Stimulated activated CD8-positive, alpha-beta memory T cell treated with anti-CD3 and anti-CD28 coated beads, Interleukin-4, amount 100 ng/mL, for 24 hours (primary cell): Measurements from ENCODE around the gene SERF2.
"Not testable (repeated sequence)": the region's sequence is repeated elsewhere in the genome, so short reads cannot be mapped to it uniquely, and the experiment has no call there.

Experiments
- DNase-seq: peaks from one replicate; pipeline ENCODE4 v3.0.0-alpha.2; 2020; ENCODE audit warnings: low read depth

The SERF2 gene

GRCh38 chr15:43794269-43795037 lies 2.3 kb downstream of the SERF2 start:
- no peak for DNase-seq

DNA sequence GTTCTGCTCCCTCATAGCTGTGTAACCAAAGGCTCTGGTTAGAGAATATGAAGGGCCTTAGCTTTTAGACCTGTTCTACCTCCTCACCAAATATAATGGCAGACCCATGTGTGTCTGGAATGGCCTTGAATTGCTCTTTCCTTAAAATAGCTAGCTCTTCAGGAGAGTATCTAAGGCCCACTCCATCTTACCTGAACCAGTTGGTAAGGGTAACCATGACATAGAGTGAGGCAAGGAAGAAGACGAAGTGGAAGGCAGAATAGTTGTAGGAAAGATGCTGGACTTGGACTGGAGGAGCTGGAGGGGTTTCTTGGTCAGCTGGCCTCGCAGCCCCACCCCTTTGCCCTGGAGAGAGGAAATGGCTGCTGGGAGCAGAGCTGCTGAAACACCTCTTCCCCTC lies 3.1 kb downstream of the SERF2 start:
- no peak for DNase-seq

DNA sequence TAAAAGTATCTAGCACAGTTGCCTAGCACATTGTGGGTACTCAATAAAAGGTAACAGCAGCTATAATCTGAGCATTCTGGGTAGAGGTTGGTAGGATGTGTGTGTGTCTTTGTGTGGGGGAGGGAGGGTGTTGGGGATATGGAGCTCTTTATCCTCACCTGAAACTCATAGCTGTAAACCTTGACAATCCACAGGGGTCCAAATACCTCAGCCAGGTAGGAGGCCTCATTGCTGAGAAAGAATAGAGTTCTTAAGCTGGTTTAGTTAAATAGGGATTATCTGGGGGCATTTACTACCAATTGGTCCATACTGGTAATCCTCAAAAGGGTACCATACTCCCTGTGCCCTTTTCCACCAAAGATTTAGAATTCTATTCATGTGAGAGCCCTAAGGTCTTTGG lies 3.9 kb downstream of the SERF2 start:
- DNase-seq, result no peak

- DNase-seq, result no peak
Measured at GRCh38 chr15:43796566-43796965, 4.4 kb downstream of the SERF2 start.

DNA sequence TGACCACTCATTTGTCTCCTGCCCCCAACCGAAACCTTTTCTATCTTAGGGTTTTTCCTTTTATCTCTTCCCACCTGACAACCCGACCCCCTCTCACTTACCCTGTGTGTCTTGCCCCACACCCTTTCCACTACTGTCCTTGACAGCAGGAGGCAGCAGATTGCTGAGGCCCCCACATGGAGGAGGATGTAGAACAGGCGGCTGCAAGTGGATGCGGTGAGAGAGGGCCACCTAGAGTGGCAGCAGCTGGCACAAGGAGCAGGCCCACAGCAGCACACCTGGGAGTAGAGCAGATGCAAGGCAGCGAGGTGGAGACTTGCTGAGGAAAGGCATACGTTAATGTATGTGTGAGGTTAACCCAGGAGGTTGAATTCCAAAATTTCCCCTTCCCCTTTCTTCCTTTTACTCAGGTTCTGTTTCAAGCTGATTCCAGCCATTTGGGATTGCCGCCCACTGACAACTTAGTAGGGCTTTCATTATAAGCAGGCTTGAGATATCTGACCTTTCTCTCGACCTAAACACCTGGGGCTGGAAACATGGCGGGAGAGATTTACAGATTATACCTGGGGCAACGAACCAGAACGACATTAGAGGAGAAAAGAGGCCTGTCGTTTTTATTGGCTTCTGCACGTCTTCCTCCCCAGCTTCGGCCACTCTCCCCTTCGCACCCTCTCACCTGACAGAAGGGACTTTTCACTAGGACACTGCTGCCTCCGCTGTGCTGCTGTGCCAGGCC lies 7.3 kb downstream of the SERF2 start:
- no peak for DNase-seq

- DNase-seq, result no peak
Measured at GRCh38 chr15:43799945-43800285, 7.8 kb downstream of the SERF2 start, which contains the start of gene SERINC4. SERINC4 (minus strand) TSS chr15:43800220; CDS start chr15:43799986, 234 bp downstream.

DNA sequence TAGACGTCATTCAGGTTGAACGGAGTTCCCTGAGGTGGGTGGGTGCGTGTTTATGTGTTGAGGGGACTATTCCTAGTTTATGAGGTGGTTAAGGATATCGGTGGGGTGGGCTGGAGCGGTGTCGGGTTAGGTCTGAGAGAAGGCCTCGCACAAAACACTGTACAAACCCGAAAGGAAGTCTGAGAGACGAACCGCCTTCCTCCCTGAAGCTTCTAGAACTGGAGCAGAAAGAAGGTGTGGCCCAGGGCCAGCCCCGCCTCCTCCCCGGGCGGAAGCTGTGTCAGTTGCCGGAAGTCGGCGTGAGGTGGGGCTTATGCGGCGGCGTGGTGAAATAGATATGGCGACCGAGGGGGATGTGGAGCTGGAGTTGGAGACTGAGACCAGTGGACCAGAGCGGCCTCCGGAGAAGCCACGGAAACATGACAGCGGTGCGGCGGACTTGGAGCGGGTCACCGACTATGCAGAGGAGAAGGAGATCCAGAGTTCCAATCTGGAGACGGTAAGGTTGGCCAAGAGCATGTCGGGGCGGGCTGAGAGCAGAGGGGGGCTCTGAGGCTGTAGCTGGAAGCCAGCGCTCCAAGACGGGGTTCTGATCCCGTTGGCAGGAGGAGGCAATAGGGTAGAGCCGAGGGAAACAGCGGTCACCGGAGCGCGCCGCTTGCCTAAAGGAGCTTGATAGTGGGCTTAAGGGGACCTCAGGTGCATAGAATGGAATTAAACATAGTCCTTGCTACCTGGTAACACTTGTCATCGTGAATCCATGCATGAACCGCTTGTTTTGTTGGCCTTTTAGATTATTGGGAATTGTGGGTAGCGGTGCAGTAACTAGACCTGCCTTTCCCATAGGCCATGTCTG lies 8.4 kb downstream of the SERF2 start, which contains the start of gene HYPK:
HYPK (plus strand) TSS at position 314 of the 856 bp plus-strand sequence; CDS start at position 338, 24 bp downstream.
- DNase-seq, result peak; percentile 85

- DNase-seq, result not testable (repeated sequence)
Measured at GRCh38 chr15:43802676-43803075, 10.6 kb downstream of the SERF2 start.

- no peak for DNase-seq
Measured at GRCh38 chr15:43808435-43808950, 16.4 kb downstream of the SERF2 start.

- no peak for DNase-seq
Measured at GRCh38 chr15:43808960-43809678, 17.0 kb downstream of the SERF2 start.

DNA sequence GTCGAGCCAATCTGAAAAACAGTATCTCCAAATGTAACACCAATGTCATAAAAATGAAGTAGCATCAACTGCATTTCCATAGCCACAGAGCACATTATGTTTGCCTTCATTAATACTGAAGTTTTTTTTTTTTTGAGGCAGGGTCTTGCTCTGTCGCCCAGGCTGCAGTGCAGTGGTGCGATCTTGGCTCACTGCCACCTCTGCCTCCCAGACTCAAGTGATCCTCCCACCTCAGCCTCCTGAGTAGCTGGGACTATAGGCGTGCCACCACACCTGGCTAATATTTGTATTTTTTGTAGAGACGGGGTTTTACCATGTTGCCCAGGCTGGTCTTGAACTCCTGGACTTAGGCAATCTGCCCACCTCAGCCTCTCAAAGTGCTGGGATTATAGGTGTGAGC lies 22.9 kb downstream of the SERF2 start:
- DNase-seq, result not testable (repeated sequence)

- DNase-seq, result no peak
Measured at GRCh38 chr15:43821505-43821904, 29.4 kb downstream of the SERF2 start.

DNA sequence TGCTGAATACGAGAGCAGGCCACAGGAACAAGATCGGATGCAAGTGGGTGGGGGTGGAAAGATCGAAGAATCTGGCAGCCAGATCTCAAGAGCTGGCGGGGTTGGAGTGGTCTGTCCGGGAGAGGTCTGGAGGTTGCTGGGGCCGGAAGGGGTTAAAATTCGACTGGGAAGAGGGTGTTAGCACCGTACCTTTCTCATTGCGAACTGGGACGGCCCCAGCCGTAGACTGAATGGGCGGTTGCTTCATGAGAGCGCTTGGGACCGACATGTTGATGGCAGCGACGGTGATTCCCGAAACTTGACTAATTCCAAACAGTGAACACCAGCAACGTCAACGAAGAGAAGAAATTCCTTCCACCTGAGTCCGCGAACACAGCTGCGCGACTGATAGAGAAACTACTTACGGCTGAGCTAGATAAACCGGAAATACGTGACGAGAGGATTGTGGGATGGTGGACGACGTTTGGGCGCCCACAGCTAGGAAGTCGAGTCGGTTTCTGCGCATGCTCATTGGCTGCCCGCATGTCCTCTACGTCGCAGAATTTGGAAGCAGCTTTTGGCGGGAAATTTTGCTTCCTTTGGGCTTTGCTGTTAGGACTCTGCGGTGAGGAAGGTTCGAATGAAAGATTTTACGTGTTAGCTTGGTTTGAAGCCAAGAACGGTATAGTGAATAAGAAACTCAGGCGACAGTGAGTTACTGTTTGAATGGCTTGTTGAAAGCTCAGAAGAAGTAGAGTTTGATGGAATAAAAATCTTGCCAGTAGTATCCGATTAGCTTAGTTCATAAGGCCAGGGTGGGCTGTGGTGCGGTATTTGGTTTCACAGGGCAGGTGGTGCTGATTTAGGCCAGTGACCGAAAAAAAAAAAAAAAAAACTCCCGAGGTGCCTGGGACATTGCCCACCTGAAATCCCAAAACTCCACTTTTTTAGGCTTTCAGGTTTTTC lies 32.5 kb downstream of the SERF2 start, which contains the start of gene MFAP1:
MFAP1 (minus strand) TSS at position 389 of the 945 bp plus-strand sequence; CDS start at position 268, 121 bp downstream.
- peak; percentile 84 for DNase-seq

DNA sequence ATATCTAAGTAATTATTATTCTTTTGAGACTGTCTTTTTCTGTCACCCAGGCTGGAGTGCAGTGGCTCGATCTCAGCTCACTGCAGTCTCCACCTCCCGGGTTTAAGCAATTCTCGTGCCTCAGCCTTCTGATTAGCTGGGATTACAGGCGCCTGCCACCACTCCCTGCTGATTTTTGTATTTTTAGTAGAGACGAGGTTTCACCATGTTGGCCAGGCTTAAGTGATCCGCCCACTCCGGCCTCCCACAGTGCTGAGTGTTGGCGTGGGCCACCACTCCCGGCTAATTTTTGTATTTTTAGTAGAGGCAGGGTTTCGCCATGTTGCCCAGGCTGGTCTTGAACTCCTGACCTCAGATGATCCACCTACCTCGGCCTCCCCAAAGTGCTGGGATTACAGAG lies 33.2 kb downstream of the SERF2 start:
- DNase-seq, result not testable (repeated sequence)

DNA sequence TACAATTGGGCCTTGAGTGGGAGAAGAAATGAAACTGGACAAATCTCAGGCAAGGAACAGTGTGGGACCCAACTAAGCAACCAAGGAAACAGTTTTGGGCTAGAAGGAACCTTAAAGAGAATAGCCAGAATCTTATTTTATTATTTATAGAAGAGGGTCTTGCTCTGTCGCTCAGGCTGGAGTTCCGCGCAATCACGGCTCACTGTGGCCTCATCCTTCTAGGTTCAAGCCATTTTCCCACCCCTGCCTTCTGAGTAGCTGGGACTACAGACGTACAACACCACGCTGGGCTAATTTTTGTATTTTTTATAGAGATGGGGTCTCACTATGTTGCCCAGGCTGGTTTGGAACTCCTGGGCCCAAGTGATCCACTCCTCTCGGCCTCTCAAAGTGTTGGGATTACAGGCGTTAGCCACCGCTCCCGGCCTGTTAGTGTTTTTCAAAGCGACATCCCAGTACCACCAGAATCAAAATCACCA lies 33.9 kb downstream of the SERF2 start:
- no peak for DNase-seq

DNA sequence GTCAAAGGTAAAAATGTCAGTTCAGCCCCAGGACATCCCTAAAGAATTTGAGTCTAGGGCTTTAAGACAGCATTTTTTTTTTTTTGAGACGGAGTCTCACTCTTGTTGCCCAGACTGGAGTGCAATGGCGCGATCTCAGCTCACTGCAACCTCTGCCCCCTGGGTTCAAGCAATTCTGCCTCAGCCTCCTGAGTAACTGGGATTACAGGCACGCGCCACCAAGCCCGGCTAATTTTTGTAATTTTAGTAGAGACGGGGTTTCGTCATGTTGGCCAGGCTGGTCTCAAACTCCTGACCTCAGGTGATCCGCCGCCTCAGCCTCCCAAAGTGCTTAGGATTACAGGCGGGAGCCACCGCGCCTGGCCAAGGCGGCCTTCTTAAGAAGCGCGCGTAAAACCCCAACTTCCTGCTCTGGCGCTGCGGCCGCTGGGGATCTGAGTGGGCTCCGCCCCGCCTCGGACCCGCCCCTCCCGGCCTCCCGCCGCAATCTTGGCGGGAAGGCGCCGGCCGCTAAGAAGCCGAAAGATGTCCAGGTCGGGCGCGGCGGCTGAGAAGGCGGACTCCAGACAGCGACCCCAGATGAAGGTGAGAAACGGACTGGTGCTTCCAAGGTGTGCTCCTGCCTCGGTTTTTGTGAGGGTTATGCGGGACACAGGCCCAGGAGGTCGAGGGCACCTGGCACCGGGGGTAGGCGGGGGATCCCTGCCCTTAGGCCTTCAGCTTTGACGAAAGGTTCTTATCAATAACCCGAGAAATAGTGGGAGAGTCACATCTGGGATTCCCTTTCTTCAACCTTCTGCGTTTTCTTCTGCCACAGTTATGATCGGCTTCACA lies 34.6 kb downstream of the SERF2 start, which contains the start of gene WDR76:
WDR76 (plus strand) TSS at position 495 of the 834 bp plus-strand sequence; CDS start at position 526, 31 bp downstream.
- peak; percentile 71 for DNase-seq

- no peak for DNase-seq
Measured at GRCh38 chr15:43828061-43828657, 36.0 kb downstream of the SERF2 start.

GRCh38 chr15:43829951-43830540 lies 37.9 kb downstream of the SERF2 start:
- not testable (repeated sequence) for DNase-seq
